Common myeloid progenitor, CD34-positive (primary cell): ENCODE data around the gene CAPN9.

Source experiments
- CTCF ChIA-PET: fragments of 350-600 bp; sonication (Branson Sonifier 250); formaldehyde crosslinking; loops from one replicate; lab custom pipeline; 2021; ENCODE audit warnings: antibody characterized with exemption; lab: Charles Lee
- POLR2A ChIA-PET: fragments of 350-600 bp; sonication (Branson Sonifier 250); formaldehyde crosslinking; loops from one replicate; lab custom pipeline; 2021; ENCODE audit warnings: antibody characterized with exemption; lab: Charles Lee
- DNase-seq, 3 donors: peaks; one replicate each; pipeline versions ENCODE4 v3.0.0 to v3.0.0-alpha.2; 2013
- H3K27ac ChIP-seq, 2 experiments: 1 replicate in 1 of 2; 2 replicates in 1 of 2; pipeline ENCODE4 v1.7.0; 2013; ENCODE audit warnings: inconsistent platforms in 2 of 2, low read length in 2 of 2, mild to moderate bottlenecking in 2 of 2, low read depth in 1 of 2, moderate library complexity in 1 of 2; ENCODE audit not compliant: severe bottlenecking in 2 of 2, insufficient read depth in 1 of 2, poor library complexity in 1 of 2
- H3K27me3 ChIP-seq, 5 experiments: replicated peaks in 2 of 5; 1 replicate in 3 of 5; 2 replicates in 2 of 5; pipeline versions ENCODE4 v1.6.1 to v1.7.0; 2013; ENCODE audit warnings: low read length in 4 of 5, mild to moderate bottlenecking in 2 of 5, moderate library complexity in 2 of 5, inconsistent platforms in 1 of 5; ENCODE audit not compliant: insufficient read depth in 5 of 5, control insufficient read depth in 4 of 5
- H3K36me3 ChIP-seq, 4 experiments: 1 replicate in 2 of 4; 2 replicates in 2 of 4; pipeline versions ENCODE4 v1.6.1 to v1.7.0; 2013; ENCODE audit warnings: low read length in 3 of 4, control low read depth in 1 of 4, mild to moderate bottlenecking in 1 of 4; ENCODE audit not compliant: control insufficient read depth in 4 of 4, insufficient read depth in 4 of 4
- H3K4me1 ChIP-seq, 4 experiments: 1 replicate in 3 of 4; 2 replicates in 1 of 4; pipeline versions ENCODE4 v1.6.1 to v1.7.1; 2013; ENCODE audit warnings: low read length in 3 of 4, mild to moderate bottlenecking in 3 of 4, control low read depth in 1 of 4, inconsistent platforms in 1 of 4, moderate library complexity in 1 of 4; ENCODE audit not compliant: control insufficient read depth in 4 of 4, insufficient read depth in 4 of 4; ENCODE audit errors: control extremely low read depth in 1 of 4
- H3K4me3 ChIP-seq, 7 experiments: 1 replicate in 4 of 7; 2 replicates in 3 of 7; pipeline versions ENCODE4 v1.5.1 to v1.7.0; 2013; ENCODE audit warnings: mild to moderate bottlenecking in 7 of 7, low read length in 6 of 7, moderate library complexity in 6 of 7, inconsistent platforms in 2 of 7, low read depth in 2 of 7, control low read depth in 1 of 7; ENCODE audit not compliant: insufficient read depth in 4 of 7, control insufficient read depth in 1 of 7; ENCODE audit errors: extremely low read depth in 1 of 7
- H3K9me3 ChIP-seq, 5 experiments: 1 replicate in 4 of 5; 2 replicates in 1 of 5; pipeline versions ENCODE4 v1.6.1 to v1.7.1; 2013; ENCODE audit warnings: low read length in 4 of 5, mild to moderate bottlenecking in 2 of 5, inconsistent platforms in 1 of 5, low read depth in 1 of 5, moderate library complexity in 1 of 5; ENCODE audit not compliant: control insufficient read depth in 4 of 5, insufficient read depth in 2 of 5; ENCODE audit errors: control extremely low read depth in 1 of 5
- whole genome bisulfite sequencing: methylation state at CpG from one replicate; pipeline ENCODE4 v1.1.5; 2013; ENCODE audit not compliant: insufficient coverage; 5-methylcytosine and 5-hydroxymethylcytosine counted together

Gene CAPN9

GRCh38 chr1:230848235-230848634, 101.0 kb downstream of the CAPN9 start:
- 86% methylated on average over 1 of the region's 3 CpGs for WGBS
- ChIA-PET CTCF (no interaction called here), POLR2A (no interaction called here)
- H3K4me3 ChIP-seq, result no peak overlapping the region
- H3K27ac ChIP-seq, result no peak overlapping the region
- no peaks in the 10 kb centered on the region for H3K27me3 ChIP-seq
- H3K9me3 ChIP-seq, result peaks cover 0 to 7% (median 2%) of the 10 kb centered on the region in 5 experiments
- DNase-seq, result no peak
- H3K4me1 ChIP-seq, result no peaks in the 10 kb centered on the region
- peaks cover 0 to 14% (median 8%) of the 10 kb centered on the region in 4 experiments for H3K36me3 ChIP-seq

GRCh38 chr1:230849451-230850224, 102.5 kb downstream of the CAPN9 start:
- Histone ChIP-seq H3K9me3 (peaks cover 0 to 8% (median 2%) of the 10 kb centered on the region in 5 experiments), H3K4me1 (no peaks in the 10 kb centered on the region), H3K27me3 (no peaks in the 10 kb centered on the region), H3K27ac (no peak overlapping the region), H3K36me3 (peaks cover 0 to 11% (median 6%) of the 10 kb centered on the region in 4 experiments), H3K4me3 (no peak overlapping the region)
- CTCF ChIA-PET, result no interaction called here
- no peak for DNase-seq
- POLR2A ChIA-PET, result interaction anchor here (0.6 kb wide), 1 partner anchor 556 kb away, joined by 5 read pairs; no protein-coding TSS in a partner anchor
- 98% methylated on average over 12 of the region's 14 CpGs for WGBS

GRCh38 chr1:230850547-230850946, 103.4 kb downstream of the CAPN9 start:
- DNase-seq, result no peak
- H3K9me3 ChIP-seq, result peaks cover 0 to 8% (median 2%) of the 10 kb centered on the region in 5 experiments
- ChIA-PET CTCF (no interaction called here), POLR2A (no interaction called here)
- no peaks in the 10 kb centered on the region for H3K4me1 ChIP-seq
- 85% methylated on average over 8 of the region's 8 CpGs for WGBS
- no peaks in the 10 kb centered on the region for H3K27me3 ChIP-seq
- no peak overlapping the region for H3K4me3 ChIP-seq
- peaks cover 0 to 11% (median 6%) of the 10 kb centered on the region in 4 experiments for H3K36me3 ChIP-seq
- H3K27ac ChIP-seq, result no peak overlapping the region

- POLR2A ChIA-PET, result no interaction called here
- WGBS, result 96% methylated on average over 3 of the region's 5 CpGs
- no peaks in the 10 kb centered on the region for H3K4me1 ChIP-seq
- H3K27ac ChIP-seq, result no peak overlapping the region
- H3K4me3 ChIP-seq, result no peak overlapping the region
- DNase-seq, result no peak
- CTCF ChIA-PET, result no interaction called here
- peaks cover 0 to 8% (median 2%) of the 10 kb centered on the region in 5 experiments for H3K9me3 ChIP-seq
- H3K27me3 ChIP-seq, result no peaks in the 10 kb centered on the region
- peaks cover 0 to 11% (median 6%) of the 10 kb centered on the region in 4 experiments for H3K36me3 ChIP-seq
Observed at GRCh38 chr1:230851291-230851691, 104.1 kb downstream of the CAPN9 start.
